ENCODE measurements around the gene SOX4.

DNA sequence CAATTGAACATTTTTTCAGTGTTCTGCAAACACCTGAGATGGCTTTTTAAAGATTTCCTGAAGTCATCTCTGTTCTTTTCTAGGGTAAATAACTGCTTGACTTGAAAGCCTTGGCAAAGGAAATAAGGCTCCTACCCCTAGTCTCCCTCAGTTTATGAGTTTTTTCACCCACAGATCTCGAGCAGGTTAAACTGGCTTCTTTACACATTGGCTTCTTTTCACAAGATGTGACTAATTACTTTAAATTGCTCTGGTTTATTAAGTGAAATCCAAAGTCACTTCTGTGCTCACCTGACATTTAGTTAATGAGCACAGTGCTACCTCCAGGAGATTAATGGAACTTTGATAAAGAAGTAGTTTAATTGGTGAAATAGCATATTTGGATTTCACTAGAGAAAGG, 33.2 kb downstream of the SOX4 start:
- TF ChIP-seq, protein P1, sequence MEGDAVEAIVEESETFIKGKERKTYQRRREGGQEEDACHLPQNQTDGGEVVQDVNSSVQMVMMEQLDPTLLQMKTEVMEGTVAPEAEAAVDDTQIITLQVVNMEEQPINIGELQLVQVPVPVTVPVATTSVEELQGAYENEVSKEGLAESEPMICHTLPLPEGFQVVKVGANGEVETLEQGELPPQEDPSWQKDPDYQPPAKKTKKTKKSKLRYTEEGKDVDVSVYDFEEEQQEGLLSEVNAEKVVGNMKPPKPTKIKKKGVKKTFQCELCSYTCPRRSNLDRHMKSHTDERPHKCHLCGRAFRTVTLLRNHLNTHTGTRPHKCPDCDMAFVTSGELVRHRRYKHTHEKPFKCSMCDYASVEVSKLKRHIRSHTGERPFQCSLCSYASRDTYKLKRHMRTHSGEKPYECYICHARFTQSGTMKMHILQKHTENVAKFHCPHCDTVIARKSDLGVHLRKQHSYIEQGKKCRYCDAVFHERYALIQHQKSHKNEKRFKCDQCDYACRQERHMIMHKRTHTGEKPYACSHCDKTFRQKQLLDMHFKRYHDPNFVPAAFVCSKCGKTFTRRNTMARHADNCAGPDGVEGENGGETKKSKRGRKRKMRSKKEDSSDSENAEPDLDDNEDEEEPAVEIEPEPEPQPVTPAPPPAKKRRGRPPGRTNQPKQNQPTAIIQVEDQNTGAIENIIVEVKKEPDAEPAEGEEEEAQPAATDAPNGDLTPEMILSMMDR (IDR thresholded peaks at IDR 0.05; ENCODE audit: extremely low read depth in 1 of 2, insufficient read depth in 1 of 2, low read depth in 1 of 2, low read length in 2 of 2) = no peak
- TF ChIP-seq MYC (IDR thresholded peaks at IDR 0.05; ENCODE audit: low read depth, low read length) (no peak), POLR2A (IDR thresholded peaks at IDR 0.05; ENCODE audit: low read depth, low read length) (no peak), POLR2AphosphoS5 (IDR thresholded peaks at IDR 0.05; ENCODE audit: insufficient read depth, low read depth, low read length) (no peak), JUN (IDR thresholded peaks at IDR 0.05; ENCODE audit: borderline replicate concordance, insufficient read depth, insufficient read length, low read depth) (no peak)
- TF ChIP-seq, protein P2, sequence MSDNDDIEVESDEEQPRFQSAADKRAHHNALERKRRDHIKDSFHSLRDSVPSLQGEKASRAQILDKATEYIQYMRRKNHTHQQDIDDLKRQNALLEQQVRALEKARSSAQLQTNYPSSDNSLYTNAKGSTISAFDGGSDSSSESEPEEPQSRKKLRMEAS (IDR thresholded peaks at IDR 0.05; ENCODE audit: insufficient read depth, insufficient read length) = no peak

Data from endothelial cell of umbilical vein (primary cell).